CD4-positive, alpha-beta T cell treated with Interleukin-17A for 4 hours (primary cell): Measurements from ENCODE around the gene PTGES.

Source experiments
- DNase-seq: peaks from one replicate; pipeline ENCODE4 v3.0.0-alpha.2; 2020; ENCODE audit warnings: mixed read lengths

Gene PTGES

DNA sequence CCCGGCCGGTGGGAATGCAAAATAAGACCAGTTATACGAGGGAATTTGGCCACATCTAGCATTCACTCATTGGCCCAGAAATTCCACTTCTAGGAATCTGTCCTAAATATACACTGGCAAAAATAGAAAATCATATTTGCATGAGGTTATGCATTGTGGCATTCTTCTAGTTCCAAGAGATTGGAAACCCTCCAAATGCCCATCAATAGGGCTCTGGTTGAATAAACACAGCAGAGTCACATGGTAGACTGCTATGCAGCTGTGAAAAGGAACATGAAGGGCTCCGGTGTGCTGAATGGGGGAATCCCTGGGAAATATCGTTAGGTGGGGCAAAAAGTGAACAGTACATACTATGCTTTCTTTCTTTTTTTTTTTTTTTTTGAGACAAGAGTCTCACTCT is 36.8 kb downstream of the PTGES start:
- DNase-seq: no peak

GRCh38 chr9:129714511-129715061 is 38.3 kb downstream of the PTGES start:
- DNase-seq: no peak

DNA sequence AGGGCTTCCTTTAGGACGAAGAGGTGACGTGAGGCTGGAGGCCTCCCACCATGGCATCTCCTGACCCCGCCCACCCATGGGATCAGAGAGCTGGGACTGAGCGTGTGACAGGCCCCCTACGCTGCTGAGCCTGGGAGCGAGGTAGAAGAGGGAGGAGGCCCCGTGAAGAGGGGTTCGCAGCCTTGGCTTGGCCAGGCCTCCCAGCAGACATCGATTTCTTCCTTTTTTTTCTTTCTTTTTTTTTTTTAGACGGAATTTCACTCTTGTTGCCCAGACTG is 39.5 kb downstream of the PTGES start:
- no peak for DNase-seq

DNA sequence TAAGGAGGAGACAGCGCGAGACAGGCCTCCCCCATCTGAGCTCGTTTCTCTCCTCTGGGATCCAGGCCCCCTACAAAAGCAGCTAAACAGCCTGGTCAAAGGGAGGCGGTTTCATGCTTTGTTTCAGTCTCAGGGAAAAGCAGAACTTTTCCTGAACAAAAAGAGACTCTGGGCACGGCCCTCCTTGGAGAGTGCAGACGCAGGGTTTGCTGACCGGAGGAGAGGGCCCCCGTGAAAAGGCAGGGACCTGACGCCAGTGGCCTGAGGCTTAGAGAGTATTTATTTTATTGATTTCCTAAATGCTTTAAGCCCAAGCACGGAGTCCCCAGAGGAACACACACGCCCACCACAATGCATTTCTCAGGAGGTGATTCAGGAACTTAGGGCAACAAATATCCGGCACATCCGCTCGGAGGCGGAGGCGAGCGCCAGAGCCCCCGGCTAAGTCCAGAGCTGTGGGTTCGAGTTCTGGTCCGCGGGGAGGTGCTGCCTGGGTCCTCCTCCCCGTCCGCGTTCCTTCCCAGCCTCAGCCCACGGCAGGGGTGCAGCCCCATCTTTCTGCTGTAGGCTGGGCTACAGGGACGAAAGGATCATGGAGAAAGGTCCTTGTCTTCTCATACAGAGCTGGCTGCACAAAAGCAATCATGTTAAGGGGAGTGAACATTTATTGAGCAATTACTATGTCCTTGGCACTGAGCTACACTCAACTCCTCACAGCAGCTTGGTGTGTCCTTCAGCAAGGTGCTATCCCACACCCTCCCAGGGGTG is 40.0 kb downstream of the PTGES start:
- peak; percentile 15 for DNase-seq

DNA sequence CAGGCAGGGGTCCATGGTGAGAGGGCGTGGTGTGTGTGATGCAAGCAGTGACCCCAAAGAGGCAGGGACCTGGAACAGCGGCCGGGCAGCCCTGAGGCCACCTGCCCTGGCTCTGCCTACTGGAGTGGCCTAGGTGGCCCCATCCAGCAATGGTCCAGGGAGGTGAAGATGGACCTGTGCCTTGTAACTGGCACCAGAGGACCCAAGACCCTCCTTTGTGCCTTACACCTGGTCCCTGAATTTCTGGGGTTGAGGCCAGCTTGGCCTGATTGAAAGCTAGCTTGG is 42.7 kb downstream of the PTGES start:
- no peak for DNase-seq

GRCh38 chr9:129709438-129710168 is 43.2 kb downstream of the PTGES start:
- DNase-seq: no peak

DNA sequence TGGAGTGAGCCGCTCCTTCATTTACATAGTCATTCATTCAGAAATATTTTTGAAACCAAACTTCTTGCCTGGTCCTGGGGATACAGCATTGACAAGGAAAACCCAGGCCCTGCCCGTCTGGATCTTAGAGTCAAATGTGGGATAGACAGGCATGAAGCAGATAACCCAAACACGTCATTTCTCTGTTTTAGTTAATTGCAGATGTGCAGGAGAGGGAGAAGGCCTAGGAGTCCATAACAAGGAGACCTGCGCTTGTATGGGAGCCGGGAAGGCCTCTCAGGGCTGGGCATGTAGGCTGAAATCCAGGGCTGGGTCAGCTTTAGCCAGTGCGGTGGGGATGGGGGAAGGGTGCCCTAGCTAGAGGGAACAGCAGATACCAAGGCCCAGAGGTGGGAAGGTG is 44.0 kb downstream of the PTGES start:
- no peak for DNase-seq

GRCh38 chr9:129704807-129705206 is 48.0 kb downstream of the PTGES start:
- DNase-seq: no peak

- DNase-seq: no peak
These were observed 49.0 kb downstream of the PTGES start for GRCh38 chr9:129703667-129704355.

DNA sequence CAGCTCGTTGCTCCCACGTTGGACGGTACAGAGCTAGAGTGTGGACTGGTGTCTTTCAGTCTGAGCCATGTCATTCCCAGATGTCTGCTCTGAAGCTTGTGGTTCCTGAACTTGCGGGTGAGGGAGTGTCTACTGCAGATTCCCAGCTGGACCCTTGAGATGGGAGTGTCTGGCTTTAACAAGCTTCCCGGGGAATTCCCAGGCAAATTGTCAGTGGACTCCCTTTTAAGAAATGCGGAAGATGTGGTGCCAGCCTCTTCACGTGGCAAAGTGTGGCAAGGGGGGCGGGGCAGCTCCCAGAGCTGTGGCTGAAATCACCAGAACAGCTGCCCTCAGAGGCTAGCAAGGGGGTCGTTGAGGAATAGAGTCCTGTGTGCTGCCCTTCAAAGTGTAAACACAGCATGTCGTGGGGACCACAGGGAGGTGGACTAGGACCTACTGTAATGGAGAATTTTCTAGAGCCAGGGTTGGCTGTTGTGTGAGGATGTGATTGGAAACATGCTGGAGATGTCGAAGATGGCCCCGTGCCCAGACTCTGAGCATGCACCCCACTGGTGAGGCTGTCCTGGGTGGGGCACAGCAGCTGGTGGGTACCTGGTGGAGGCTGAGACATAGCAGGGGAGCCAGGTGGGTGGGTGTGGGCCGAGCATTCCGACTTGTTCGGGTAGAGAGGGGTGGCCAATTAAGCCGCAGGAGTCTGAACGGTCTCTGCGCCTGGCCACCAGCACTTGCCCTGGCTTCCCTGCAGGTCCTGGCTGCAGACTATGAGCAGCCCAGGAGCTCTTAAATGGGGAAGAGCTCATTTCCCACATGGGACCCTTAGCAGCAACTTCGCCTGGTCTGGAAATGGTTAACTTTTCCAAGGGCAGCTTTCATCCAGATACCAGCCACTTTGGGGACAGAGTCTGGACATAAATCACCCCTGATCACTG is 50.0 kb downstream of the PTGES start:
- no peak for DNase-seq

DNA sequence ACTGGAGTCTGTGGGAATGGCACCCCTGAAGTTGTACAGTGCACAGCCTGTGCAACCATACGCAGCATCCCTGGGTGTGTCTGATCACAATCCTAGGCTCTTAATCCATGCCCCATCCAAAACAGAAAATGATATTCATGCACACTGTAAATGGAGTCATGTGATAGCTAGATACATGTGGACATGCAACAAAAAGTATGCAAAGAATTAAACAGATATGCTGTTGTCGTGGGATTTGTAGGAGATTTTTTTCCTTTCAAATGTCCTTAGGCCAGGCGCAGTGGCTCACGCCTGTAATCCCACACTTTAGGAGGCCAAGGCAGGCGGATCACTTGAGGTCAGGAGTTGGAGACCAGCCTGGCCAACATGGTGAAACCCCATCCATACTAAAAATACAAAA is 51.3 kb downstream of the PTGES start:
- DNase-seq: no peak

- no peak for DNase-seq
These were observed 51.8 kb downstream of the PTGES start for GRCh38 chr9:129701054-129701453.

DNA sequence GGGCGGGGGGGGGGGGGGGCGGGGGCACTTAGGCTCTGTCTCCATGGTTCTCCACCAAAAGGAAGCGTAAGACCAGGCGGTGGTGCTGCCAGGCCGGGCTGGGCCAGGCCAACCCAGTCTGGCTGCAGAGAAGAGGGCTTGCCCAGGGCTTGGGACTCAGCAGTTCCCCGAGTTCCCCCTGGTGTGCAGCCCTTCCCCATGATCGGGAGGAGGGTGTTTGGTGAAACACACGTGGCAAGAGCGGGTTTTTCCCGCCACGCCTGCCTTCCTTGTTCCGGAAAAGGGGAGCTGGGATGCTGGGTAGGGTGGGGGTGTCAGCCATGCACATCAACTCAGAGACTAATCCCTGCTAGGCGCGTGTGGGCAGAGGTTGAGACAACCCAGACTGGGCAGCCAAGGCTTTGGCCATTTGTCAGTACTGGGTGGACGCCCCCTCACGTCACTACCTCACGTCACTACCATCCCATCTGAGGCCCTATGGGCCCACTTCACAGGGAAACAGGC is 54.5 kb downstream of the PTGES start:
- DNase-seq: no peak

DNA sequence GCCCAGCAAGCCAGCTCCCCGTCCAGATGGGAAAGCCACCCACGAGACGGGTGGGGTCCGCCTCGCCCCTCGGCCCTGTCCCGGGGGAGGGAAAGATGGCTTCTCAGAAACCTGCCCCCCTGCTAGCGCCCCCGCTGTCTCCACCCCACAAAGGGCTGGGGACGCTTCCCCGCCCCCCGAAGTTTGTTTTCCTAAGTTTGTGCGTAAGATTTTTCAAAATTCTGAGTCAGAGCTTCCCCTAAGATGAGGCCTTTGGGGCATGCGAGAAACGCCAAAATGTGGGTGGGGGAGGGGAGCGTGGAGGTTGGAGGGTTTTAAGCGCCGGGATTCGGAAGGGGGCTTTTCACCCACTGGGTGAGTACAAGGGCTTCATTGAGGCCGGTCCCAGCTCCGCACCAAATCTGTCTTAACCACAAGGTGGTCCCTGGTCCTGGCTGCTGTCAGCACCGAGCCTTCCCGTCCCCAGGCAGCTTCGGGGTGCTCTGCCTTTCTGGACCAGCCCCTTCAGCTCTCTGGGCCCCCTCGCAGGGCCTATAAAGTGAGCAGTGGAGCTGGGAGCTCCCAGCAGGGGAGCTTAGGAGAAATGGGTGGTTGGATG is 55.1 kb downstream of the PTGES start:
- DNase-seq: no peak

GRCh38 chr9:129696944-129697655 is 55.7 kb downstream of the PTGES start:
- no peak for DNase-seq

GRCh38 chr9:129695870-129696269 is 57.0 kb downstream of the PTGES start:
- DNase-seq: no peak

DNA sequence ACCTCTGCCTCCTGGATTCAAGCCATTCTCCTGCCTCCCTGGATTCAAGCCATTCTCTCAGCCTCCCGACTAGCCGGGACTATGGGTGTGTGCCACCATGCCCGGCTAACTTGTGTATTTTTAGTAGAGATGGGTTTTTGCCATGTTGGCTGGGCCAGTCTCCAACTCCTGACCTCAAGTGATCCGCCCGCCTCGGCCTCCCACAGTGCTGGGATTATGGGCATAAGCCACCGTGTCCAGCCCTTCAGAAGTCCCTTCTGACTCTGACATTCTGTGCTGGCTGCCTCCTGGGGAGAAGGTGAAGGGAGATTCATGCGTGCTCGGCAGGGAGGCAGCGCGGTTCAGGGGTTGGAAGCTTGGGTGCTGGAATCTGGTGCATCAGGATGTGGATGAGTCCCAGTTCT is 58.6 kb downstream of the PTGES start:
- DNase-seq: no peak

- DNase-seq: no peak
These were observed 59.1 kb downstream of the PTGES start for GRCh38 chr9:129693741-129694140.

- no peak for DNase-seq
These were observed 60.3 kb downstream of the PTGES start for GRCh38 chr9:129692534-129692933.
